Chondrocyte (in vitro differentiated cells): ENCODE results near the gene XIRP2. TPM values are rescaled to one million over a fixed set of nuclear protein-coding genes. Genes with fewer than 3 reads are reported as not detected.
A peak's percentile ranks its signal among the peaks of the same experiment; 100 is the strongest.

Source experiments
- DNase-seq: peaks from one replicate; pipeline ENCODE4 v3.0.0; 2021; ENCODE audit warnings: mixed read lengths, low spot score
- H3K27ac Mint-ChIP-seq: one replicate; pipeline ENCODE4 v1.8.0; 2021; ENCODE audit warnings: mild to moderate bottlenecking, moderate library complexity, mixed read lengths; ENCODE audit not compliant: unreplicated experiment
- H3K27me3 Mint-ChIP-seq: 2 replicates; pipeline ENCODE4 v1.8.0; 2021; ENCODE audit warnings: low read depth, mixed read lengths
- H3K36me3 Mint-ChIP-seq: 2 replicates; pipeline ENCODE4 v1.8.0; 2021; ENCODE audit warnings: low read depth, mixed read lengths
- H3K4me1 Mint-ChIP-seq: 2 replicates; pipeline ENCODE4 v1.8.0; 2021; ENCODE audit warnings: low read depth, mild to moderate bottlenecking, mixed read lengths
- H3K4me3 Mint-ChIP-seq: one replicate; pipeline ENCODE4 v1.8.0; 2021; ENCODE audit warnings: mild to moderate bottlenecking, moderate library complexity, mixed read lengths; ENCODE audit not compliant: unreplicated experiment
- H3K9me3 Mint-ChIP-seq: 2 replicates; pipeline ENCODE4 v1.8.0; 2021; ENCODE audit warnings: low read depth, mixed read lengths
- CTCF ChIP-seq: fragments of 200-600 bp; sonication (generic); IDR thresholded peaks from 2 replicates; pipeline ENCODE4 v1.5.0; 2021; ENCODE audit warnings: antibody characterized with exemption, mild to moderate bottlenecking, moderate library complexity
- total RNA-seq: library from RNA; stranded (reverse); gene quantifications from 3 replicates; pipeline ENCODE4 v1.2.1, GENCODE V29; 2021

The XIRP2 gene
- total RNA-seq, 1 donor from 2014 or later: not detected

DNA sequence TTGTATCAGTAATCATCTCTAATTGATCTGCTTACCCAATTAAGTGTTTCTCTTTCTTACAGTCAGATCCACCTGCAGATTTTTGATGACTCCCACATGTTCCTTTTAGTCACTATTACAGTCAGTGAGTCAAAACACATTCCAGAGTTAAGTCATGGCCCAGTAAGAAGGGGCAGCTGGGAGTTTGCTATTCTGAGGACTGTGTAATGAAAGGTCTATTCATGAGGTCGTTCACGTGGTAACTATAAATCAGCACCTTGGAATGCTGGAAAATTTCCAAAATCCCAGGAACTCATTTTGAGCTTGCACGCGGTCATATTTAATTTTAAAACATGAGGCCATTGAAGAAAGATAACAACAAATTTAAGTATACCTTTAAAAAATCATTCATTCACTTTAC, 252.5 kb downstream of the XIRP2 start:
- Mint-ChIP-seq H3K4me3 (no peak overlapping the region), H3K9me3 (no peaks in the 10 kb centered on the region), H3K27me3 (no peaks in the 10 kb centered on the region), H3K27ac (peak overlapping the region; percentile 87), H3K4me1 (peaks cover 41% of the 10 kb centered on the region), H3K36me3 (no peaks in the 10 kb centered on the region)
- no peak for DNase-seq
- no peak for TF ChIP-seq CTCF

DNA sequence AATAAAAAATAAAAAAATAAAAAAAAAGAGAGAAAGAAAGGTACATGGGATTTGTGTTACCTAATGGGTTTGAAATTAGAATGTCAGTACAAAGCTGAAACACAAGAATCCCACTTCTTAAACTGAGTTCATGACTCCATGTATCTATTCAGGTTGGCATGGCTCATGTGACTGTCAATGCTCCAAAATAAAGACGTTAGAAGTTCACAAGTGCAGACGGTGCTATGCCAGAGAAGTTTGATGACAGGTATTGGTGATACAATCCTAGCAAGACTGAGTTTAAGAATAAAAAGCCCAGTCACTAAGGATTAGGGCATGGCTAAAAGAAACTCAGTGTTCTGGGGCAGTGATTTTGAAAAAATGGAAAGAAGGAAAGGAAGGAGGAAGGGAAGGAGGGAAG, 254.3 kb downstream of the XIRP2 start:
- no peak for TF ChIP-seq CTCF
- no peak overlapping the region for H3K4me3 Mint-ChIP-seq
- peaks cover 34% of the 10 kb centered on the region for H3K4me1 Mint-ChIP-seq
- H3K36me3 Mint-ChIP-seq: no peaks in the 10 kb centered on the region
- no peaks in the 10 kb centered on the region for H3K27me3 Mint-ChIP-seq
- no peaks in the 10 kb centered on the region for H3K9me3 Mint-ChIP-seq
- DNase-seq: no peak
- peak overlapping the region; percentile 60 for H3K27ac Mint-ChIP-seq

DNA sequence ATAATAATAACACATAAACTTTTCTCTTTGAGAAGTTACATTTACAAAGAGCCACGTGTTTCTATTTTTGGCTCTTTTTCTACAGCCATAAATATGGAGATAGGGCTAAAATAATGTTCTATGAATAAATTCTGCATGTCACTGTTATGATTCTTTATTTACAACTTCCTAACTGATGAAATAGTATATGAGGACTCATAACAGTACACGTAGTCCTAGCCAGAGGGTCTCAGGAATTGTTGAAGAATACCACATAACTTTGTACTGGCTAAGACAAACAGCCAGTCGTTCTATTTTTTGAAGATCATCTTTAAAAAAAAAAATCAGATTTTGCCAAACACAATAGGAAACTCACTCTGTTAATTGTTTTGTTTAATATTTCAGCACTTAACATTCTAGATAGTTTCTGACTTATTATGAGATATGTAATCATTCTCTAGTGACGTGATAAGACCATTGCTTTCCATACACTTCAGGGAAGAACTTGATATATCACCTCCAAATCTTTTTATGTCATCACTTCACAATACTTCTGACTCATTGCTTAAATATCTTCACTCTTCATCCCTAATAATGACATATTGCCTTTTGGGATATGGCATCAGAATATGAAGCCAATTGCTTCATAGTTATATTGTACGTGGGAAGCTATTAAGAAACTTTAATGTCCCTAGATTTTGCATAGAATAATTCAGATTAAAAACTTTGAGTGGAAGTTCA, 256.1 kb downstream of the XIRP2 start:
- peak overlapping the region; percentile 61 for H3K27ac Mint-ChIP-seq
- no peak for TF ChIP-seq CTCF
- peaks cover 34% of the 10 kb centered on the region for H3K4me1 Mint-ChIP-seq
- H3K27me3 Mint-ChIP-seq: no peaks in the 10 kb centered on the region
- H3K4me3 Mint-ChIP-seq: no peak overlapping the region
- no peaks in the 10 kb centered on the region for H3K36me3 Mint-ChIP-seq
- H3K9me3 Mint-ChIP-seq: peaks cover 4% of the 10 kb centered on the region
- no peak for DNase-seq

- TF ChIP-seq CTCF: no peak
- Mint-ChIP-seq H3K27me3 (no peaks in the 10 kb centered on the region), H3K4me1 (peaks cover 27% of the 10 kb centered on the region), H3K9me3 (peaks cover 5% of the 10 kb centered on the region), H3K4me3 (no peak overlapping the region), H3K27ac (no peak overlapping the region), H3K36me3 (no peaks in the 10 kb centered on the region)
- DNase-seq: no peak
Measured at GRCh38 chr2:167147271-167147941, 259.1 kb downstream of the XIRP2 start.

- Mint-ChIP-seq H3K4me1 (peaks cover 8% of the 10 kb centered on the region), H3K36me3 (no peaks in the 10 kb centered on the region), H3K27ac (no peak overlapping the region), H3K27me3 (no peaks in the 10 kb centered on the region), H3K4me3 (no peak overlapping the region), H3K9me3 (peaks cover 5% of the 10 kb centered on the region)
- DNase-seq: no peak
- no peak for TF ChIP-seq CTCF
Measured at GRCh38 chr2:167151894-167152293, 263.6 kb downstream of the XIRP2 start.
